ENCODE measurements around the gene PPM1F.

- no peak for TF ChIP-seq POLR2AphosphoS5 (IDR thresholded peaks at IDR 0.05)
- no peak for TF ChIP-seq EZH2 (IDR thresholded peaks at IDR 0.05; ENCODE audit: borderline replicate concordance, insufficient read depth, low read length, poor library complexity, severe bottlenecking)
- no peak for TF ChIP-seq CTCF (IDR thresholded peaks at IDR 0.05; ENCODE audit: poor library complexity, severe bottlenecking)
- no peak for TF ChIP-seq RAD21 (conservative IDR thresholded peaks at IDR 0.05)
- no peak for TF ChIP-seq MXI1 (conservative IDR thresholded peaks at IDR 0.05; ENCODE audit: poor library complexity, severe bottlenecking)
- TF ChIP-seq SMC3 (conservative IDR thresholded peaks at IDR 0.05; ENCODE audit: poor library complexity), result no peak
- TF ChIP-seq EP300 (conservative IDR thresholded peaks at IDR 0.05; ENCODE audit: poor library complexity, severe bottlenecking), result no peak
Measured at GRCh38 chr22:21958360-21959273, 6.0 kb upstream of the PPM1F start.

Data from neural cell (in vitro differentiated cells).